Esophagus muscularis mucosa (tissue), 4 donors: Measurements from ENCODE around the gene TUBA3E. TPM values are rescaled to one million over a fixed set of nuclear protein-coding genes. Genes with fewer than 3 reads are reported as not detected.
"Not testable (repeated sequence)": the region's sequence is repeated elsewhere in the genome, so short reads cannot be mapped to it uniquely, and the experiment has no call there.

Source experiments
- DNase-seq: peaks from one replicate; pipeline ENCODE4 v3.0.0-alpha.2; 2017; ENCODE audit errors: extremely low spot score
- H3K27ac ChIP-seq, 4 donors: fragments of 200-600 bp; sonication (generic); replicated peaks in 1 of 4; 1 replicate in 3 of 4; 2 replicates in 1 of 4; pipeline ENCODE4 v1.5.1; 2016 to 2019; ENCODE audit warnings: mild to moderate bottlenecking in 1 of 4
- H3K27me3 ChIP-seq, 4 donors: fragments of 200-600 bp; sonication (generic); one replicate each; pipeline versions ENCODE4 v1.5.1 to v1.6.0; 2016 to 2019
- H3K36me3 ChIP-seq, 4 donors: fragments of 200-600 bp; sonication (generic); one replicate each; pipeline ENCODE4 v1.5.1; 2016 to 2019
- H3K4me1 ChIP-seq, 4 donors: fragments of 200-600 bp; sonication (generic); one replicate each; pipeline ENCODE4 v1.5.1; 2016 to 2019
- H3K4me3 ChIP-seq, 4 donors: fragments of 200-600 bp; sonication (generic); 1 replicate in 2 of 4; 2 replicates in 2 of 4; pipeline ENCODE4 v1.5.1; 2016 to 2019; ENCODE audit warnings: mild to moderate bottlenecking in 4 of 4, moderate library complexity in 1 of 4
- H3K9me3 ChIP-seq, 4 donors: fragments of 200-600 bp; sonication (generic); 1 replicate in 3 of 4; 2 replicates in 1 of 4; pipeline ENCODE4 v1.5.1; 2016 to 2019
- EP300 ChIP-seq: sonication (generic); formaldehyde crosslinking; IDR thresholded peaks from one replicate; pipeline ENCODE4 v1.6.1; 2017; ENCODE audit warnings: antibody characterized with exemption
- POLR2A ChIP-seq: fragments of 450-650 bp; IDR thresholded peaks from one replicate; pipeline ENCODE4 v1.6.1; 2017; ENCODE audit warnings: antibody characterized with exemption, moderate library complexity, mild to moderate bottlenecking, low read depth
- POLR2AphosphoS5 ChIP-seq, 2 donors: sonication (generic); formaldehyde crosslinking; IDR thresholded peaks; one replicate each; pipeline ENCODE4 v1.6.1; 2017; ENCODE audit warnings: antibody characterized with exemption in 2 of 2
- WGBS: methylation state at CpG from one replicate; pipeline ENCODE4 v1.1.5; 2018; 5-methylcytosine and 5-hydroxymethylcytosine counted together
- intact Hi-C: fragments of 100-400 bp; cut with DNase I; formaldehyde crosslinking; loops from one replicate; pipeline ENCODE4 v1.15.1; 2023
- total RNA-seq, 4 donors: library from RNA; depleted of rRNA; stranded (reverse); fragments of >200 nt; gene quantifications; one replicate each; pipeline versions ENCODE4 v1.1.0 to v1.2.1, GENCODE V29; 2016
- TF ChIP-seq, protein P1 (sequence below), 3 experiments: fragments of 200-600 bp in 2 of 3; fragments of 450-650 bp in 1 of 3; sonication (generic) in 2 of 3; IDR thresholded peaks; one replicate each; pipeline ENCODE4 v1.5.1; 2017 to 2019; ENCODE audit warnings: antibody characterized with exemption in 3 of 3, mild to moderate bottlenecking in 2 of 3, moderate library complexity in 1 of 3

TUBA3E gene
- total RNA-seq, 4 donors from 2014 or later = not detected

DNA sequence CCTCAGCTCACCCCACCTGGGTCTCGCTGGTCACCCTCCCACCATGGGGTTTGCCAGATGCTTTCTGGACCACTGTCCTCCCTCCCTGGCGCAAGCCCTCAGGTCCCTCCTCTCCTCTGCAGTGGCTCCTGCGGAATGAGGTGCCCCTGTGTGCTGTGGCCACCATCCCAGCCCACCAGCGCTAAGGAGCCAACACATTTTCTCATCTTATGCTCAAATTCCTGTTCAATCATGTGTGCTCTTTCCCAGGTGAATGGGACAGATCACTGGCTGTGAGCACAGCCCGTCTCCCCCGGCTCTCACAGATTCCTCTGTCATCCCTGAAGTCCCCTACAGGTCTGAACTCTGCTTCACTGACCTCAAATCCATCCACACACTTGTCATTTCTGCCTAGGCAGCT lies 38.1 kb downstream of the TUBA3E start:
- DNase-seq = no peak
- WGBS = 98% methylated on average over 6 of the region's 6 CpGs
- Histone ChIP-seq H3K27me3 (no peaks in the 10 kb centered on the region), H3K4me1 (peaks cover 0 to 5% (median 1%) of the 10 kb centered on the region in 4 donors), H3K36me3 (peaks cover 27 to 96% (median 66%) of the 10 kb centered on the region in 4 donors), H3K27ac (no peak overlapping the region), H3K9me3 (no peaks in the 10 kb centered on the region), H3K4me3 (no peak overlapping the region)
- TF ChIP-seq EP300 = no peak
- intact Hi-C loops = no loop called here

DNA sequence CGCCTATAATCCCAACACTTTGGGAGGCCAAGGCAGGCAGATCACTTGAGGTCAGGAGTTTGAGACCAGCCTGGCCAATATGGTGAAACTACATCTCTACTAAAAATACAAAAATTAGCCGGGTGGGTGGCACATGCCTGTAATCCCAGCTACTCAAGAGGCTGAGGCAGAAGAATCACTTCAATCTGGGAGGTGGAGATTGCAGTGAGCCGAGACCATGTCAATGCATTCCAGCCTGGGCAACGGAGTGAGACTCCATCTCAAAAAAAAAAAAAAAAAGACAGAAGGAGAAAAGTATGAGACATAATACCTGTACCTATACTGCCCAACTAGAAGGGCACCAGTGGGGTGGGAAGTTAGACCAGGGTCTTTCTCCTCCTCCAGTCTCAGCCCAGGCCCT lies 38.9 kb downstream of the TUBA3E start:
- H3K9me3 ChIP-seq, H3K27me3 ChIP-seq, H3K4me3 ChIP-seq, DNase-seq, intact Hi-C loops, H3K27ac ChIP-seq, H3K4me1 ChIP-seq: not testable (repeated sequence)
- 98% methylated on average over 4 of the region's 4 CpGs for WGBS
- peaks cover 24 to 96% (median 66%) of the 10 kb centered on the region in 4 donors for H3K36me3 ChIP-seq

DNA sequence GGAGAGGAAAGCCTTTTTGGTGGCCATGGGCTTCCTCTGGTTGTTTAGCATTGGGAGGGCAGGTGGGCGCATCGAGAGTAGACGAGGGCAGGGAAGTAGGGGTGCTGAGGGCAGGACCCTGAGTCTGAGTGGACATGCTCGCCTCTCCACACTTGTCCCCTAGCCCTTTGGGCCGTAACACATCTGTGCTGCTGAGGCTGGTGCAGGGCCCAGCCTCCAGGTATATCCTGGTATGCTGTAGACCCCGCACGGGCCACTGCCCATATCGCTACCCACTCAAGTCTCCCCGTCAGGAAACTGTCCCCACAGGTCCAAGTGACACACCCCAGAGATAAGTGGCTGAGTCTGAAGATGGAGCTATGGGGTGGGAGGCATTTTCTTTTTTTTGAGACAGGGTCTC lies 39.6 kb downstream of the TUBA3E start:
- no peak for DNase-seq
- H3K4me3 ChIP-seq = no peak overlapping the region
- no peaks in the 10 kb centered on the region for H3K27me3 ChIP-seq
- H3K27ac ChIP-seq = no peak overlapping the region
- H3K4me1 ChIP-seq = peaks cover 0 to 5% (median 1%) of the 10 kb centered on the region in 4 donors
- intact Hi-C loops = no loop called here
- H3K36me3 ChIP-seq = peaks cover 22 to 96% (median 65%) of the 10 kb centered on the region in 4 donors
- H3K9me3 ChIP-seq = no peaks in the 10 kb centered on the region
- 91% methylated on average over 9 of the region's 9 CpGs for WGBS
- TF ChIP-seq EP300 = no peak
- no peak for TF ChIP-seq POLR2A
- TF ChIP-seq, protein P1, sequence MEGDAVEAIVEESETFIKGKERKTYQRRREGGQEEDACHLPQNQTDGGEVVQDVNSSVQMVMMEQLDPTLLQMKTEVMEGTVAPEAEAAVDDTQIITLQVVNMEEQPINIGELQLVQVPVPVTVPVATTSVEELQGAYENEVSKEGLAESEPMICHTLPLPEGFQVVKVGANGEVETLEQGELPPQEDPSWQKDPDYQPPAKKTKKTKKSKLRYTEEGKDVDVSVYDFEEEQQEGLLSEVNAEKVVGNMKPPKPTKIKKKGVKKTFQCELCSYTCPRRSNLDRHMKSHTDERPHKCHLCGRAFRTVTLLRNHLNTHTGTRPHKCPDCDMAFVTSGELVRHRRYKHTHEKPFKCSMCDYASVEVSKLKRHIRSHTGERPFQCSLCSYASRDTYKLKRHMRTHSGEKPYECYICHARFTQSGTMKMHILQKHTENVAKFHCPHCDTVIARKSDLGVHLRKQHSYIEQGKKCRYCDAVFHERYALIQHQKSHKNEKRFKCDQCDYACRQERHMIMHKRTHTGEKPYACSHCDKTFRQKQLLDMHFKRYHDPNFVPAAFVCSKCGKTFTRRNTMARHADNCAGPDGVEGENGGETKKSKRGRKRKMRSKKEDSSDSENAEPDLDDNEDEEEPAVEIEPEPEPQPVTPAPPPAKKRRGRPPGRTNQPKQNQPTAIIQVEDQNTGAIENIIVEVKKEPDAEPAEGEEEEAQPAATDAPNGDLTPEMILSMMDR (IDR thresholded peaks at IDR 0.05) = no peak
- TF ChIP-seq POLR2AphosphoS5 (IDR thresholded peaks at IDR 0.05) = no peak

DNA sequence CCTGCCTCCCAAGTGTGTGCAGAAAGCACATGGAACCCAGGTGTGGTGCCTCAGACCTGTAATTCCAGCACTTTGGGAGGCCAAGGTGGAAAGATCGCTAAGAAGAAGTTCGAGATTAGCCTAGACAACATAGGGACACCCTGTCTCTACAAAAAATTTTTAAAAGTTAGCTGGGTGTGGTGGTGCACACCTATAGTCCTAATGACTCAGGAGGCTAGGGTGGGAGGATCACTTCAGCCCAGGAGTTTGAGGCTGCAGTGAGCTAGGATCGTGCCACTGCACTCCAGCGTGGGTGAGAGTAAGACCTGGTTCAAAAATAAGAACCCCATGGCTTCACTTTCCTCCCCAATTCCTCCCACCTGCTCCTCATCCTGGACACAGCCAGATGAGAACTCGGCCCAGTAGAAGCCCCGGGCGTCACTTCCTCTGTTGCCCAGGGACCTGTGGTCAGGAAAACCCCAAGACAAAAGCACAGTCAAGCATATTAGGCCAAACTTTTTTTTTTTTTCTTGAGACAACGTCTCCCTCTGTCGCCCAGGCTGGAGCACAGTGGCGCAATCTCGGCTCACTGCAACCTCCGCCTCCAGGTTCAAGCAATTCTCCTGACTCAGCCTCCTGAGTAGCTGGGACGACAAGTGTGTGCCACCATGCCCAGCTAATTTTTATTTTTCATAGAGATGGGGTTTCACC lies 40.3 kb downstream of the TUBA3E start:
- H3K27ac ChIP-seq, DNase-seq, H3K4me3 ChIP-seq, H3K27me3 ChIP-seq, intact Hi-C loops, H3K4me1 ChIP-seq, H3K9me3 ChIP-seq: not testable (repeated sequence)
- WGBS = 61% methylated on average over 10 of the region's 13 CpGs
- peaks cover 24 to 96% (median 66%) of the 10 kb centered on the region in 4 donors for H3K36me3 ChIP-seq

DNA sequence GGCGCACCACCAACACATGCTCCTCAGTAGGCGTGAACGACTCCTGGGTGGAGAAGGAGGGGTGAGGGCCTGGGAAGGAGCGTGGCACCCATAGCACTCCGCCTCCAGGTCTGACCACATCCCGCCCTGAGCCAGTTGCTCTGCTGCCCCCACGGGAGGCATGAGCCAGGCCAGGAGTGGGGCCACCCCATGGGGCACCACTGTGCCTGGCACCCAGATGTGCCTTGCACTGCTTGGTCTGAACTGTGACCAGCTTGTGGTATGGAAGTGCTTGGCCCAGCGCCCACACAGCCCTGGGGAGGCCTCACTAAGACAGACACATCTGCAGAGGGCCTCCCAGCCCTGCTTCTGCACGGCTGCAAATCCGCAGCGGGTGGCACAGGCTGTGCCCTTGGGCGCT lies 40.9 kb downstream of the TUBA3E start:
- intact Hi-C loops, H3K27me3 ChIP-seq, H3K4me1 ChIP-seq, DNase-seq, H3K27ac ChIP-seq, H3K9me3 ChIP-seq, H3K4me3 ChIP-seq: not testable (repeated sequence)
- WGBS = 88% methylated on average over 3 of the region's 12 CpGs
- H3K36me3 ChIP-seq = peaks cover 30 to 96% (median 66%) of the 10 kb centered on the region in 4 donors

DNA sequence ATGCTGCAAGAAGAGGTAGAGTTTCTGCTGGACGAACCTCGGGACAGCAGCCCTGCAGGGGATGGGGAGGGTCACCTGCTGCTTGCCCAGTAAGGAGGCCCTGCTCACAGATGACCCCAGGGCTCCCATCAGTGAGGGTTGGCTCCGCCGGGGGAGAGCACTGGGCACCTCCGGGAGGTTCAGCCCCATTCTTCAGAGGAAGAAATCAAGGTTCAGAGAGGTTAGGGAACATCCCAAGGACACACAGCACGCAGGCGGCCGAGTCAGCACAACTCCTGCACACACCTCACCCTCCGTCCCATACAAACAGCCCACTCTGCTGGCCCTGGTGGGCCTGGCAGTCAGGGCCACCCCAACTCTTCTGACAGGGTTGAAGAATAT lies 41.6 kb downstream of the TUBA3E start:
- intact Hi-C loops = no loop called here
- TF ChIP-seq EP300 = no peak
- TF ChIP-seq POLR2AphosphoS5 (IDR thresholded peaks at IDR 0.05) = no peak
- TF ChIP-seq, protein P1 (IDR thresholded peaks at IDR 0.05) = no peak
- TF ChIP-seq POLR2A = no peak
- Histone ChIP-seq H3K4me1 (peaks cover 0 to 5% (median 1%) of the 10 kb centered on the region in 4 donors), H3K9me3 (no peaks in the 10 kb centered on the region), H3K27me3 (no peaks in the 10 kb centered on the region), H3K36me3 (peaks cover 35 to 98% (median 70%) of the 10 kb centered on the region in 4 donors), H3K4me3 (no peak overlapping the region), H3K27ac (no peak overlapping the region)
- WGBS = 98% methylated on average over 9 of the region's 9 CpGs
- DNase-seq = no peak
